Measurements from ENCODE around the gene PSMA3. TPM values are rescaled to one million over a fixed set of nuclear protein-coding genes. Genes with fewer than 3 reads are reported as not detected.

Gene PSMA3
- total and polyA plus RNA-seq, 7 donors, result 136 to 466 (median 235) TPM

DNA sequence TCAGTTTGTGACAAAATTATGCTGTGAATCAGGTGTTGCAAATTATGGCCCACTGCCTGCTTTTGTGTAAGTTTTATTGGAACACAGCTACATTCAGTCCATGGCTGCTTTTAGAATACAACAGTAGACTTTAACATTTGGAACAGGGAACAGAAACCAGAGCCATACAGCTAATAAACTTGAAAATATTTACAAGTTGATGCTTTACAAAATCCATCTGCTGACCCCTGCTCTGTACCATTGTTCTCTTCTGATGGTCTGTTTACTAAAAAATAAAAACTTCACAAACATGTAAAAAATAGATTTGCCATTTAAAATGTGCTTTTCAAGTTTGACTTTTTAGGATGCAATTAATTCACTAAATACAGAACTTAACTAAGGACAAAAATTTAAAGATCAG is 20.8 kb downstream of the PSMA3 start:
- DNase-seq (no peak), ATAC-seq (no peak)
- no peaks in the 10 kb centered on the region for H3K9me3 ChIP-seq
- no peak overlapping the region for H3K4me3 ChIP-seq
- no peak overlapping the region for H3K27ac ChIP-seq
- H3K27me3 ChIP-seq (ENCODE audit: insufficient read depth in 3 of 3, low read length in 2 of 3), result no peaks in the 10 kb centered on the region
- TF ChIP-seq, protein P1, sequence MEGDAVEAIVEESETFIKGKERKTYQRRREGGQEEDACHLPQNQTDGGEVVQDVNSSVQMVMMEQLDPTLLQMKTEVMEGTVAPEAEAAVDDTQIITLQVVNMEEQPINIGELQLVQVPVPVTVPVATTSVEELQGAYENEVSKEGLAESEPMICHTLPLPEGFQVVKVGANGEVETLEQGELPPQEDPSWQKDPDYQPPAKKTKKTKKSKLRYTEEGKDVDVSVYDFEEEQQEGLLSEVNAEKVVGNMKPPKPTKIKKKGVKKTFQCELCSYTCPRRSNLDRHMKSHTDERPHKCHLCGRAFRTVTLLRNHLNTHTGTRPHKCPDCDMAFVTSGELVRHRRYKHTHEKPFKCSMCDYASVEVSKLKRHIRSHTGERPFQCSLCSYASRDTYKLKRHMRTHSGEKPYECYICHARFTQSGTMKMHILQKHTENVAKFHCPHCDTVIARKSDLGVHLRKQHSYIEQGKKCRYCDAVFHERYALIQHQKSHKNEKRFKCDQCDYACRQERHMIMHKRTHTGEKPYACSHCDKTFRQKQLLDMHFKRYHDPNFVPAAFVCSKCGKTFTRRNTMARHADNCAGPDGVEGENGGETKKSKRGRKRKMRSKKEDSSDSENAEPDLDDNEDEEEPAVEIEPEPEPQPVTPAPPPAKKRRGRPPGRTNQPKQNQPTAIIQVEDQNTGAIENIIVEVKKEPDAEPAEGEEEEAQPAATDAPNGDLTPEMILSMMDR (IDR thresholded peaks at IDR 0.05), result no peak
- no peaks in the 10 kb centered on the region for H3K4me1 ChIP-seq
- H3K36me3 ChIP-seq (ENCODE audit: insufficient read depth in 1 of 2, low read depth in 1 of 2), result peaks cover 21 to 100% of the 10 kb centered on the region in 2 donors
- intact Hi-C loops (cut with DNase I), result no loop called here

DNA sequence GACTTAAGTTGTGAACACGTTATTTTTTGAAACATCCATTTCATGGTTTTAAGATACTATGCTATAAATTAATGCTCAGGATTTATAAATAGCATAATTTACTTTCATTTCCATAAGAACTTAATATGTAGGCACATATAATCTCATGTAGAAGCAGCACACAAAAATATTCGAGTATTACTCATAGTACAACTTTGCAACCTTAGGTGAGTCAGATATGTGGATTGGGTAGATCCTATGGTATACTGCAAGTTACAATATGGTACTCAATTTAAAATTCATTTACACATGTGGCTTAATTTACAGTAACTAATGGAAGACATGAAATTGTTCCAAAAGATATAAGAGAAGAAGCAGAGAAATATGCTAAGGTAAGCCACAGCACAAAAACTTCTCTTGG is 26.0 kb downstream of the PSMA3 start:
- 84 to 87% (median 84%) methylated on average over 2 of the region's 2 CpGs for WGBS, 3 donors
- TF ChIP-seq, protein P1 (IDR thresholded peaks at IDR 0.05), result no peak
- DNase-seq (no peak), ATAC-seq (no peak)
- H3K4me3 ChIP-seq, result no peak overlapping the region
- no peak overlapping the region for H3K27ac ChIP-seq
- intact Hi-C loops (cut with DNase I), result no loop called here
- H3K27me3 ChIP-seq (ENCODE audit: insufficient read depth in 3 of 3, low read length in 2 of 3), result no peaks in the 10 kb centered on the region
- no peaks in the 10 kb centered on the region for H3K4me1 ChIP-seq
- no peaks in the 10 kb centered on the region for H3K9me3 ChIP-seq
- peaks cover 8 to 95% of the 10 kb centered on the region in 2 donors for H3K36me3 ChIP-seq (ENCODE audit: insufficient read depth in 1 of 2, low read depth in 1 of 2)

DNA sequence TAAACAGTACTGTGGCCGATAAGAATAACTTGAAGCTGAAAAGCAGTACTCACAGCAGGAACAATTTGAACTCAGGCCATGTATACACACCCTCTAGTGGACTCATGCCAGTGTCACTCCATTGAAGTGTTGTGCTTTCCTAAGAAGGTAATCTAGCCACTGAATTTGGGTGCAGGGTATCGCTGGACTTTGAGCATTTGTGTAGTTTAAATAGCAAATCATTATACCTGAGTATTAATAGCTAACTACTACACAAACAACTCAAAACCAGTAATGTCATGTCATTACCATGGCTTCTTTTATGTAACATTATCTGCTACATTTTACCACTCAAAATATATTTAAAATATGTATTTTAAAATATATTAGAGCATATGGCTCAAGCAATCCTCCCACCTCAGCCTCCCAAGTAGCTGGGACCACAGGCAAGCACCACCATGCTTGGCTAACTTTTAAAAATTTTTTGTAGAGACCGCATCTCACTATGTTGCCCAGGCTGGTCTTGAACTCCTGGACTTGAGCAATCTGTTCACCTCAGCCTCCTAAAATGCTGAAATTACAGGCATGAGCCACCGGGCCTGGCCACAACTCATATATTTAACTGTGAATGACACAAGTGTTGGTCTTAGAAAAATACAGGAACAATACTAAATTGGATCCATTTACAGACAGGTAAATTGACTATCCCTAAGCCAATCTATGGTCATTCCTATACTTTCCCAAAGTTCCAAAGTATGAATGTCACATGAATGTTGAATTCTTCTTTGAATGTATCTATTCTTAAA is 28.1 kb downstream of the PSMA3 start:
- H3K4me3 ChIP-seq, result no peak overlapping the region
- TF ChIP-seq, protein P1 (IDR thresholded peaks at IDR 0.05), result peak; percentile 13
- no peaks in the 10 kb centered on the region for H3K9me3 ChIP-seq
- H3K27me3 ChIP-seq (ENCODE audit: insufficient read depth in 3 of 3, low read length in 2 of 3), result no peaks in the 10 kb centered on the region
- peak; percentile 26 to 58 (median 48) for ATAC-seq
- intact Hi-C loops (cut with DNase I), result no loop called here
- H3K27ac ChIP-seq, result no peak overlapping the region
- peaks cover 5 to 85% of the 10 kb centered on the region in 2 donors for H3K36me3 ChIP-seq (ENCODE audit: insufficient read depth in 1 of 2, low read depth in 1 of 2)
- 71 to 73% (median 72%) methylated on average over 4 of the region's 4 CpGs for WGBS, 3 donors
- DNase-seq, result no peak
- no peaks in the 10 kb centered on the region for H3K4me1 ChIP-seq

DNA sequence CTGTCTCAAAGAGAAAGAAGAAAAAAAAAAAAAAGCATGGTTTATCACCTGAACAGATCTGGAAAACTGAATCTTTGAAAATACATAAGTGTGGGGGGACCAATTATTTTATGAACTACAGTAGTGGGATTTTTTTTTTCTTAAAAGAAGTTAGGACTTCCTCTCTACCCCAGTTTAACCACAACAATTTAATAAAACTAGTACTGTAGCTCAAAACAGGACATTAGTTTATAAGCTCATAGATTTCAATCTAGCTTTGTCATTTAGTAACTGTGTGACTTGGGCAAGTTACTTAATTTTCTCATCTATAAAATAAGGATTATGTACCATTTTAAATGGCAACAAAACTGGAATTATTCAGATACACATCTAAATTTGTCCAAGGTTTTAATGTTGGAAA is 30.2 kb downstream of the PSMA3 start:
- Histone ChIP-seq H3K27ac (no peak overlapping the region), H3K27me3 (ENCODE audit: insufficient read depth in 3 of 3, low read length in 2 of 3) (no peaks in the 10 kb centered on the region), H3K36me3 (ENCODE audit: insufficient read depth in 1 of 2, low read depth in 1 of 2) (peaks cover 0 to 83% of the 10 kb centered on the region in 2 donors), H3K9me3 (no peaks in the 10 kb centered on the region), H3K4me3 (no peak overlapping the region), H3K4me1 (peaks cover 4% of the 10 kb centered on the region)
- no peak for ATAC-seq
- TF ChIP-seq, protein P1 (IDR thresholded peaks at IDR 0.05), result no peak
- DNase-seq, result no peak
- intact Hi-C loops (cut with DNase I), result no loop called here
